Stimulated activated CD4-positive, alpha-beta T cell treated with anti-CD3 and anti-CD28 coated beads, TNF-alpha, amount 100 ng/mL, for 24 hours (primary cell): ENCODE data around the gene PXDN.
"Not testable (repeated sequence)": the region's sequence is repeated elsewhere in the genome, so short reads cannot be mapped to it uniquely, and the experiment has no call there.

Source experiments
- DNase-seq, 3 experiments: peaks; one replicate each; pipeline ENCODE4 v3.0.0-alpha.2; 2020; ENCODE audit warnings: low read depth in 3 of 3

Gene PXDN

GRCh38 chr2:1702186-1702565 is 42.1 kb downstream of the PXDN start:
- DNase-seq, result no peak

- DNase-seq, result no peak
Measured at GRCh38 chr2:1701556-1702185, 42.6 kb downstream of the PXDN start.

GRCh38 chr2:1701020-1701419 is 43.3 kb downstream of the PXDN start:
- no peak for DNase-seq

- DNase-seq, result not testable (repeated sequence)
Measured at GRCh38 chr2:1700427-1700826, 43.9 kb downstream of the PXDN start.

GRCh38 chr2:1698188-1698945 is 45.9 kb downstream of the PXDN start:
- DNase-seq, result no peak

GRCh38 chr2:1697601-1698000 is 46.7 kb downstream of the PXDN start:
- DNase-seq, result no peak

GRCh38 chr2:1696472-1696871 is 47.8 kb downstream of the PXDN start:
- DNase-seq, result no peak

GRCh38 chr2:1694371-1695271 is 49.7 kb downstream of the PXDN start:
- no peak for DNase-seq

GRCh38 chr2:1693723-1694122 is 50.6 kb downstream of the PXDN start:
- no peak for DNase-seq

GRCh38 chr2:1692342-1692741 is 52.0 kb downstream of the PXDN start:
- DNase-seq, result no peak

GRCh38 chr2:1691366-1691765 is 52.9 kb downstream of the PXDN start:
- DNase-seq, result no peak

- DNase-seq, result no peak
Measured at GRCh38 chr2:1690056-1690775, 54.1 kb downstream of the PXDN start.

GRCh38 chr2:1688859-1689258 is 55.5 kb downstream of the PXDN start:
- DNase-seq, result no peak

GRCh38 chr2:1688161-1688560 is 56.2 kb downstream of the PXDN start:
- DNase-seq, result no peak

- DNase-seq, result no peak
Measured at GRCh38 chr2:1687254-1687653, 57.1 kb downstream of the PXDN start.

- no peak for DNase-seq
Measured at GRCh38 chr2:1686784-1687105, 57.6 kb downstream of the PXDN start.

- DNase-seq, result no peak
Measured at GRCh38 chr2:1685957-1686783, 58.1 kb downstream of the PXDN start.

GRCh38 chr2:1685078-1685956 is 59.0 kb downstream of the PXDN start:
- DNase-seq, result no peak

GRCh38 chr2:1683297-1683696 is 61.0 kb downstream of the PXDN start:
- no peak for DNase-seq

- DNase-seq, result no peak
Measured at GRCh38 chr2:1682181-1682440, 62.2 kb downstream of the PXDN start.
